Vagina (tissue), 2 donors: ENCODE measurements around the gene MYLK4.

Experiments
- CTCF ChIP-seq, 3 experiments: fragments of 450-650 bp in 2 of 3; fragments of 200-600 bp in 1 of 3; sonication (generic) in 1 of 3; IDR thresholded peaks; one replicate each; pipeline ENCODE4 v1.5.1; 2017 to 2019; ENCODE audit warnings: antibody characterized with exemption in 3 of 3, mild to moderate bottlenecking in 2 of 3, moderate library complexity in 2 of 3
- POLR2A ChIP-seq, 2 donors: fragments of 450-650 bp; IDR thresholded peaks; one replicate each; pipeline ENCODE4 v1.6.1; 2017; ENCODE audit warnings: antibody characterized with exemption in 2 of 2, mild to moderate bottlenecking in 2 of 2, moderate library complexity in 2 of 2
- POLR2AphosphoS5 ChIP-seq, 2 donors: sonication (generic); formaldehyde crosslinking; IDR thresholded peaks; one replicate each; pipeline ENCODE4 v1.9.0; 2017; ENCODE audit warnings: antibody characterized with exemption in 2 of 2, mild to moderate bottlenecking in 2 of 2, low read depth in 1 of 2; ENCODE audit not compliant: insufficient read depth in 1 of 2

GRCh38 chr6:2753743-2754142 lies 3.0 kb upstream of the MYLK4 start:
- TF ChIP-seq POLR2AphosphoS5 (IDR thresholded peaks at IDR 0.05; ENCODE audit: insufficient read depth in 1 of 2, low read depth in 1 of 2) = no peak
- TF ChIP-seq CTCF (IDR thresholded peaks at IDR 0.05) = no peak
- TF ChIP-seq POLR2A (IDR thresholded peaks at IDR 0.05) = no peak
